ENCODE data around the gene TTLL3. TPM values are rescaled to one million over a fixed set of nuclear protein-coding genes. Genes with fewer than 3 reads are reported as not detected.
A peak's percentile ranks its signal among the peaks of the same experiment; 100 is the strongest.

TTLL3 gene
- total and polyA plus RNA-seq, 2 of the 13 experiments (the other 11 are each of a cell fraction or from before 2014, with no cell fraction given) = 9.5 to 51.2 TPM

- ChIA-PET POLR2A (no interaction called here), CTCF (ENCODE audit: low intra/inter-chr PET ratio, low total read pairs) (no interaction called here)
- TF ChIP-seq, protein P1, sequence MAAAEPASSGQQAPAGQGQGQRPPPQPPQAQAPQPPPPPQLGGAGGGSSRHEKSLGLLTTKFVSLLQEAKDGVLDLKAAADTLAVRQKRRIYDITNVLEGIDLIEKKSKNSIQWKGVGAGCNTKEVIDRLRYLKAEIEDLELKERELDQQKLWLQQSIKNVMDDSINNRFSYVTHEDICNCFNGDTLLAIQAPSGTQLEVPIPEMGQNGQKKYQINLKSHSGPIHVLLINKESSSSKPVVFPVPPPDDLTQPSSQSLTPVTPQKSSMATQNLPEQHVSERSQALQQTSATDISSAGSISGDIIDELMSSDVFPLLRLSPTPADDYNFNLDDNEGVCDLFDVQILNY (CRISPR knock-in tag; conservative IDR thresholded peaks at IDR 0.05) = no peak
- peak; percentile 92 for TF ChIP-seq ZNF121 (CRISPR knock-in tag; IDR thresholded peaks at IDR 0.05)
- no peak overlapping the region for H3K27ac ChIP-seq (ENCODE audit: extremely low read length, insufficient read depth, low read length)
- no peak for DNase-seq (ENCODE audit: low spot score)
- peaks cover 7 to 41% of the 10 kb centered on the region in 2 experiments; a peak in 4 of 5 replicates for H3K36me3 ChIP-seq (replicated peaks in 1 of 2; ENCODE audit: control insufficient read depth in 1 of 2, insufficient read depth in 2 of 2, low read length in 2 of 2)
- no peak overlapping the region for H2AFZ ChIP-seq (ENCODE audit: low read length)
- WGBS (ENCODE audit: low lambda C conversion rate) = 95% methylated on average over 11 of the region's 11 CpGs
- intact Hi-C loops (cut with micrococcal nuclease; ENCODE audit: unreplicated experiment) = no loop called here
- peak overlapping the region; percentile 92; the same call in 1 of the 2 replicates for H3K4me2 ChIP-seq (ENCODE audit: low read depth, low read length)
- no peaks in the 10 kb centered on the region; the same call in 1 of the 2 replicates for H4K20me1 ChIP-seq (ENCODE audit: insufficient read depth, low read length)
- ATAC-seq = no peak
- no TSS peak for BruUV-seq (replicated peaks)
- H3K4me3 ChIP-seq (replicated peaks in 1 of 3; ENCODE audit: insufficient read depth in 1 of 3, low read depth in 2 of 3, low read length in 3 of 3) = peak overlapping the region in 1 of 3 experiments; percentile 93; a peak in 1 of 6 replicates
- peaks cover 32% of the 10 kb centered on the region for H3K79me2 ChIP-seq (ENCODE audit: insufficient read depth, low read length)
- FAIRE-seq = no peak
- no peak overlapping the region for H3K9ac ChIP-seq (ENCODE audit: insufficient read depth, low read depth, low read length)
- H3K27me3 ChIP-seq (ENCODE audit: control insufficient read depth in 1 of 2, insufficient read depth in 2 of 2, low read length in 2 of 2) = peaks cover 0 to 5% of the 10 kb centered on the region in 2 experiments; a peak in 1 of 5 replicates
- H3K4me1 ChIP-seq (ENCODE audit: insufficient read depth, low read length) = peaks cover 28% of the 10 kb centered on the region
- H3K9me3 ChIP-seq (ENCODE audit: low read length) = no peaks in the 10 kb centered on the region
- in situ Hi-C loops (cut with HindIII; ENCODE audit: extremely low pct_ligation_motif_present, low pct_unique_long_range_greater_than_20kb) = no loop called here
Observed at GRCh38 chr3:9794400-9794799, 15.7 kb upstream of the TTLL3 start.

GRCh38 chr3:9795207-9795606 is 14.9 kb upstream of the TTLL3 start:
- no peak for FAIRE-seq
- CTCF ChIA-PET (ENCODE audit: low intra/inter-chr PET ratio, low total read pairs) = no interaction called here
- Histone ChIP-seq H4K20me1 (ENCODE audit: insufficient read depth, low read length) (no peaks in the 10 kb centered on the region; the same call in 1 of the 2 replicates), H3K4me3 (replicated peaks in 1 of 3; ENCODE audit: insufficient read depth in 1 of 3, low read depth in 2 of 3, low read length in 3 of 3) (no peak overlapping the region), H3K4me2 (ENCODE audit: low read depth, low read length) (no peak overlapping the region), H3K9me3 (ENCODE audit: low read length) (no peaks in the 10 kb centered on the region), H3K79me2 (ENCODE audit: insufficient read depth, low read length) (peaks cover 32% of the 10 kb centered on the region), H3K36me3 (replicated peaks in 1 of 2; ENCODE audit: control insufficient read depth in 1 of 2, insufficient read depth in 2 of 2, low read length in 2 of 2) (peaks cover 13 to 41% of the 10 kb centered on the region in 2 experiments), H3K9ac (ENCODE audit: insufficient read depth, low read depth, low read length) (no peak overlapping the region), H3K27ac (ENCODE audit: extremely low read length, insufficient read depth, low read length) (no peak overlapping the region), H2AFZ (ENCODE audit: low read length) (no peak overlapping the region), H3K27me3 (ENCODE audit: control insufficient read depth in 1 of 2, insufficient read depth in 2 of 2, low read length in 2 of 2) (peaks cover 0 to 5% of the 10 kb centered on the region in 2 experiments; a peak in 1 of 5 replicates), H3K4me1 (ENCODE audit: insufficient read depth, low read length) (peaks cover 28% of the 10 kb centered on the region)
- DNase-seq (ENCODE audit: low spot score) = no peak
- BruUV-seq (replicated peaks) = no TSS peak
- in situ Hi-C loops (cut with HindIII; ENCODE audit: extremely low pct_ligation_motif_present, low pct_unique_long_range_greater_than_20kb) (no loop called here), intact Hi-C loops (cut with micrococcal nuclease; ENCODE audit: unreplicated experiment) (no loop called here)
- POLR2A ChIA-PET = interaction anchor here (1.5 kb wide), 1 partner anchor 10 kb away, joined by 5 read pairs; no protein-coding TSS in a partner anchor
- no peak for ATAC-seq
- TF ChIP-seq NR2C2 (CRISPR knock-in tag; IDR thresholded peaks at IDR 0.05; ENCODE audit: borderline replicate concordance) (no peak), MXD1 (CRISPR knock-in tag; IDR thresholded peaks at IDR 0.05) (no peak), ZNF790 (CRISPR knock-in tag; IDR thresholded peaks at IDR 0.05; ENCODE audit: borderline replicate concordance) (no peak), ZBTB20 (CRISPR knock-in tag; IDR thresholded peaks at IDR 0.05; ENCODE audit: borderline replicate concordance, low read depth) (no peak), AGO1 (IDR thresholded peaks at IDR 0.05; ENCODE audit: low read depth, low read length, poor library complexity, severe bottlenecking) (no peak), ZNF567 (CRISPR knock-in tag; IDR thresholded peaks at IDR 0.05; ENCODE audit: borderline replicate concordance) (no peak)
- WGBS (ENCODE audit: low lambda C conversion rate) = 95% methylated on average over 5 of the region's 5 CpGs

Data from HepG2 (cell line).